ENCODE measurements around the gene RAC2. TPM values are rescaled to one million over a fixed set of nuclear protein-coding genes. Genes with fewer than 3 reads are reported as not detected.
A peak's percentile ranks its signal among the peaks of the same experiment; 100 is the strongest.

RAC2 gene
- total RNA-seq, 1 experiment from 2014 or later: 90.5 TPM

GRCh38 chr22:37263966-37264887, 20.2 kb upstream of the RAC2 start:
- H2AFZ ChIP-seq: no peak overlapping the region
- no peaks in the 10 kb centered on the region for H3K79me2 ChIP-seq (ENCODE audit: low read depth)
- H3K36me3 ChIP-seq (ENCODE audit: low read depth): no peaks in the 10 kb centered on the region
- no peak overlapping the region for H3K4me2 ChIP-seq
- BruUV-seq (replicated peaks): no TSS peak
- TF ChIP-seq EZH2 (IDR thresholded peaks at IDR 0.05; ENCODE audit: low read depth) (no peak), CTCF (conservative IDR thresholded peaks at IDR 0.05) (no peak)
- no peaks in the 10 kb centered on the region for H3K9me2 ChIP-seq (ENCODE audit: insufficient read depth)
- H3K9me3 ChIP-seq (ENCODE audit: insufficient read depth, low read depth): peaks cover 13% of the 10 kb centered on the region
- H3F3A ChIP-seq (ENCODE audit: insufficient read depth, low read depth): no peaks in the 10 kb centered on the region; the same call in 1 of the 2 replicates
- DNase-seq: no peak
- ChIA-PET CTCF (no interaction called here), POLR2A (ENCODE audit: unreplicated experiment) (no interaction called here)
- H3K27ac ChIP-seq: no peak overlapping the region
- intact Hi-C loops (cut with micrococcal nuclease; ENCODE audit: unreplicated experiment): no loop called here
- no peaks in the 10 kb centered on the region for H4K20me1 ChIP-seq (ENCODE audit: insufficient read depth)
- H3K4me3 ChIP-seq: no peak overlapping the region
- peaks cover 16% of the 10 kb centered on the region for H3K4me1 ChIP-seq (replicated peaks; ENCODE audit: insufficient read depth)
- H3K27me3 ChIP-seq (ENCODE audit: insufficient read depth, low read depth): no peaks in the 10 kb centered on the region

GRCh38 chr22:37262346-37262745, 18.3 kb upstream of the RAC2 start:
- Histone ChIP-seq H3K4me3 (no peak overlapping the region), H3K9me2 (ENCODE audit: insufficient read depth) (no peaks in the 10 kb centered on the region), H3K79me2 (ENCODE audit: low read depth) (no peaks in the 10 kb centered on the region), H3K27me3 (ENCODE audit: insufficient read depth, low read depth) (no peaks in the 10 kb centered on the region), H3K27ac (no peak overlapping the region), H3K9me3 (ENCODE audit: insufficient read depth, low read depth) (peaks cover 13% of the 10 kb centered on the region), H3F3A (ENCODE audit: insufficient read depth, low read depth) (peaks cover 11% of the 10 kb centered on the region; the same call in 1 of the 2 replicates), H3K36me3 (ENCODE audit: low read depth) (no peaks in the 10 kb centered on the region), H3K4me1 (replicated peaks; ENCODE audit: insufficient read depth) (peaks cover 22% of the 10 kb centered on the region), H2AFZ (no peak overlapping the region), H4K20me1 (ENCODE audit: insufficient read depth) (no peaks in the 10 kb centered on the region), H3K4me2 (no peak overlapping the region)
- ChIA-PET POLR2A (ENCODE audit: unreplicated experiment) (no interaction called here), CTCF (interaction anchor here (0.6 kb wide), 1 partner anchor 303 kb away, joined by 8 read pairs; no protein-coding TSS in a partner anchor)
- no peak for DNase-seq
- no TSS peak for BruUV-seq (replicated peaks)
- intact Hi-C loops (cut with micrococcal nuclease; ENCODE audit: unreplicated experiment): no loop called here
- TF ChIP-seq EZH2 (IDR thresholded peaks at IDR 0.05; ENCODE audit: low read depth): no peak
- TF ChIP-seq CTCF (conservative IDR thresholded peaks at IDR 0.05): no peak

GRCh38 chr22:37260901-37261336, 16.9 kb upstream of the RAC2 start:
- peaks cover 19% of the 10 kb centered on the region; the same call in 1 of the 2 replicates for H3K4me1 ChIP-seq (replicated peaks; ENCODE audit: insufficient read depth)
- no peak overlapping the region for H3K4me3 ChIP-seq
- H3K4me2 ChIP-seq: peak overlapping the region; percentile 44; the same call in 1 of the 2 replicates
- ChIA-PET POLR2A (ENCODE audit: unreplicated experiment) (no interaction called here), CTCF (interaction anchor here (0.6 to 1.5 kb wide), 6 partner anchors 32 to 645 kb away, joined by 3 to 5 read pairs (median 4); no protein-coding TSS in a partner anchor)
- H4K20me1 ChIP-seq (ENCODE audit: insufficient read depth): no peaks in the 10 kb centered on the region
- H3K9me2 ChIP-seq (ENCODE audit: insufficient read depth): no peaks in the 10 kb centered on the region
- TF ChIP-seq CTCF (conservative IDR thresholded peaks at IDR 0.05) (peak; percentile 98), EZH2 (IDR thresholded peaks at IDR 0.05; ENCODE audit: low read depth) (no peak)
- peaks cover 13% of the 10 kb centered on the region for H3K9me3 ChIP-seq (ENCODE audit: insufficient read depth, low read depth)
- H3K79me2 ChIP-seq (ENCODE audit: low read depth): no peaks in the 10 kb centered on the region
- BruUV-seq (replicated peaks): no TSS peak
- H3F3A ChIP-seq (ENCODE audit: insufficient read depth, low read depth): peaks cover 11% of the 10 kb centered on the region; the same call in 1 of the 2 replicates
- peak in 1 of 2 experiments; percentile 67 for DNase-seq
- no peaks in the 10 kb centered on the region for H3K36me3 ChIP-seq (ENCODE audit: low read depth)
- H3K27ac ChIP-seq: no peak overlapping the region
- no peaks in the 10 kb centered on the region for H3K27me3 ChIP-seq (ENCODE audit: insufficient read depth, low read depth)
- H2AFZ ChIP-seq: no peak overlapping the region
- intact Hi-C loops (cut with micrococcal nuclease; ENCODE audit: unreplicated experiment): loop anchor here (1.0 to 2.0 kb wide), 3 partner anchors 62 to 478 kb away; no protein-coding TSS in a partner anchor
